NOMO-1 treated with dmso at 0.1 percent for 144 hours (cell line): Measurements from ENCODE around the gene IL4R.

ENCODE experiments used
- DNase-seq: peaks from one replicate; lab custom pipeline; 2025; ENCODE audit not compliant: unreplicated experiment; lab: John Stamatoyannopoulos, UW

The IL4R gene

GRCh38 chr16:27353853-27354252 lies 40.1 kb downstream of the IL4R start:
- no peak for DNase-seq

DNA sequence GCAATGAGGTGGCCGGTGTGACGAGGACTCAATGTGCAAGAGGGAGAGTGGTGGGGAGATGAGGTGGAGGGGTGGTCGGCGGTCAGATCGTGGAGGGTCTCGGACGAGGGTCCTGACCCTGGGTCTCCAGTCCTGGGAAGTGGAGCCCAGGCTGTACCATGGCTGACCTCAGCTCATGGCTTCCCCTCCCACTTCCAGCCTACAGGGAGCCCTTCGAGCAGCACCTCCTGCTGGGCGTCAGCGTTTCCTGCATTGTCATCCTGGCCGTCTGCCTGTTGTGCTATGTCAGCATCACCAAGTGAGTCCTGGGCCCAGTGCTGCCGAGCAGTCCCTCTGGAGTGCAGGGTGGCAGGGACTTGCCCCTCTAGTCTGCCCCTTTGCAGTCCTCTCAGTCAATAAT lies 41.8 kb downstream of the IL4R start:
- no peak for DNase-seq

GRCh38 chr16:27356794-27357193 lies 43.0 kb downstream of the IL4R start:
- DNase-seq: no peak

GRCh38 chr16:27359051-27359450 lies 45.3 kb downstream of the IL4R start:
- no peak for DNase-seq

- DNase-seq: no peak
Observed at GRCh38 chr16:27359615-27360014, 45.8 kb downstream of the IL4R start.

DNA sequence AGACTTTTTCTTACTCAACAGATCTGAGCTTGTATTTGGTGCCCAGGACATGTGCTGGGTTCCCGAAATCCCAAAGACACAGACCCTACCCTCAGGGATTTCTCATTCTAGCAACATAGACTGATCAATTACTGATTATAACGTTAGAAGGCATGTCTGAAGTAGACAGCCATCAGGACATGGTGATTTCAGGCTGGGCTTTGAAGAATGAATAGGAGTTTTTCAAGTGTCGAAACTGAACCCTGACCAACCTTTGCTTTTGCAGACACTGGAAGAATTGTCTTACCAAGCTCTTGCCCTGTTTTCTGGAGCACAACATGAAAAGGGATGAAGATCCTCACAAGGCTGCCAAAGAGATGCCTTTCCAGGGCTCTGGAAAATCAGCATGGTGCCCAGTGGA lies 48.2 kb downstream of the IL4R start:
- no peak for DNase-seq

DNA sequence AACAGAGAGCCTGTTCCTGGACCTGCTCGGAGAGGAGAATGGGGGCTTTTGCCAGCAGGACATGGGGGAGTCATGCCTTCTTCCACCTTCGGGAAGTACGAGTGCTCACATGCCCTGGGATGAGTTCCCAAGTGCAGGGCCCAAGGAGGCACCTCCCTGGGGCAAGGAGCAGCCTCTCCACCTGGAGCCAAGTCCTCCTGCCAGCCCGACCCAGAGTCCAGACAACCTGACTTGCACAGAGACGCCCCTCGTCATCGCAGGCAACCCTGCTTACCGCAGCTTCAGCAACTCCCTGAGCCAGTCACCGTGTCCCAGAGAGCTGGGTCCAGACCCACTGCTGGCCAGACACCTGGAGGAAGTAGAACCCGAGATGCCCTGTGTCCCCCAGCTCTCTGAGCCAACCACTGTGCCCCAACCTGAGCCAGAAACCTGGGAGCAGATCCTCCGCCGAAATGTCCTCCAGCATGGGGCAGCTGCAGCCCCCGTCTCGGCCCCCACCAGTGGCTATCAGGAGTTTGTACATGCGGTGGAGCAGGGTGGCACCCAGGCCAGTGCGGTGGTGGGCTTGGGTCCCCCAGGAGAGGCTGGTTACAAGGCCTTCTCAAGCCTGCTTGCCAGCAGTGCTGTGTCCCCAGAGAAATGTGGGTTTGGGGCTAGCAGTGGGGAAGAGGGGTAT lies 48.9 kb downstream of the IL4R start:
- no peak for DNase-seq

GRCh38 chr16:27363246-27363632 lies 49.5 kb downstream of the IL4R start:
- no peak for DNase-seq

GRCh38 chr16:27363797-27364196 lies 50.0 kb downstream of the IL4R start:
- DNase-seq: no peak

DNA sequence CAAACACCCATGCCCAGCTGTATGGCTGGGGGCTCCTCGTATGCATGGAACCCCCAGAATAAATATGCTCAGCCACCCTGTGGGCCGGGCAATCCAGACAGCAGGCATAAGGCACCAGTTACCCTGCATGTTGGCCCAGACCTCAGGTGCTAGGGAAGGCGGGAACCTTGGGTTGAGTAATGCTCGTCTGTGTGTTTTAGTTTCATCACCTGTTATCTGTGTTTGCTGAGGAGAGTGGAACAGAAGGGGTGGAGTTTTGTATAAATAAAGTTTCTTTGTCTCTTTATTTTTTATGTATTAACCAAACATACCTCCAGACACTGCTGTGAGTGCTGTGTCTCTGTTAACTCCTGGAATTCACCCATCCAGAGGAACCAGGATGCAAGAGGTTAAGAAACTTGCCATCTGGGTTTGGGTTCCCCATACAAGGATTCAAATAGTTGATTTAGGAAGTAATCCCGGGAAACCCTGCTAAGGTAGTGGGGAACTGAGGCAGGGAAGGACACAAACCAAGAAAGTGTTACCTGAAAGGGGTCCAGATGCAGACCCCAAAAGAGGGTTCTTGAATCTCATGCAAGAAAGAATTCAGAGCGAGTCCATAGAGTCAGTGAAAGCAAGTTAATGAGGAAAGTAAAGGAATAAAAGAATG lies 50.8 kb downstream of the IL4R start:
- DNase-seq: no peak

DNA sequence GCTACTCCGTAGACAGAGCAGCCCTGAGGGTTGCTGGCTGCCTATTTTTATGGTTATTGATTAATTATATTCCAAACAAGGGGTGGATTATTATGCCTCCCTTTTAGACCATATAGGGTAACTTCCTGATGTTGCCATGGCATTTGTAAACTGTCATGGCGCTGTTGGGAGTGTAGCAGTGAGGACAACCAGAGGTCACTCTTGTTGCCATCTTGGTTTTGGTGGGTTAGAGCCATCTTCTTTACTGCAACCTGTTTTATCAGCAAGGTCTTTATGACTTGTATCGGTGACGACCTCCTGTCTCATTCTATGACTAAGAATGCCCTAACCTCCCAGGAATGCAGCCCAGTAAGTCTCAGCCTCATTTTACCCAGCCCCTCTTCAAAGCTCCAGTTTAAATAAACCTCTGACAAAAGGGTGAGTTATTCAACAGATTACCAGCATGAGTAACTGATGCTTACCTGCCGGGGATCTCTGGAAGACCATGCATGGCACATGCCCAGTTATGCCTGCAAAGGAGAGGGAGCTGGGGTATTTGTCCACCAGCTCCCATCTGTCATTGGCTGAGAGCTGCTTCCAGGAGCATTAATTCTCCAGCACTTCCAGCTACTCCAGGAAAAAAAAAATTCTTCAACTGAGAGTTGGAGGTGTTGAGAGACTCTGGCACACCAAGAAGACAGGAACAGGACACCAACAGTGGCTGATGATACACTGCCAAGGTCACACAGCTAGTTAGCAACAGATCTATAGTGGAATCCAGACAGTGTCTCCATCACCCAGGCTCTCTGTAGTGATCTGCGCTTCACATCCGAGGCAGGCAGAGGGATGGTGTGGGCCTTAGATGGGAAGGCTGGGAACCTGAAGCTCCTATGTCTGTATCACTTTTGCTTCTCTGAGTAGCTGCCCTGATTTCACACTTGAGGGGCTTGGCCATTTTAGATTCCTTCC lies 51.6 kb downstream of the IL4R start:
- DNase-seq: no peak

DNA sequence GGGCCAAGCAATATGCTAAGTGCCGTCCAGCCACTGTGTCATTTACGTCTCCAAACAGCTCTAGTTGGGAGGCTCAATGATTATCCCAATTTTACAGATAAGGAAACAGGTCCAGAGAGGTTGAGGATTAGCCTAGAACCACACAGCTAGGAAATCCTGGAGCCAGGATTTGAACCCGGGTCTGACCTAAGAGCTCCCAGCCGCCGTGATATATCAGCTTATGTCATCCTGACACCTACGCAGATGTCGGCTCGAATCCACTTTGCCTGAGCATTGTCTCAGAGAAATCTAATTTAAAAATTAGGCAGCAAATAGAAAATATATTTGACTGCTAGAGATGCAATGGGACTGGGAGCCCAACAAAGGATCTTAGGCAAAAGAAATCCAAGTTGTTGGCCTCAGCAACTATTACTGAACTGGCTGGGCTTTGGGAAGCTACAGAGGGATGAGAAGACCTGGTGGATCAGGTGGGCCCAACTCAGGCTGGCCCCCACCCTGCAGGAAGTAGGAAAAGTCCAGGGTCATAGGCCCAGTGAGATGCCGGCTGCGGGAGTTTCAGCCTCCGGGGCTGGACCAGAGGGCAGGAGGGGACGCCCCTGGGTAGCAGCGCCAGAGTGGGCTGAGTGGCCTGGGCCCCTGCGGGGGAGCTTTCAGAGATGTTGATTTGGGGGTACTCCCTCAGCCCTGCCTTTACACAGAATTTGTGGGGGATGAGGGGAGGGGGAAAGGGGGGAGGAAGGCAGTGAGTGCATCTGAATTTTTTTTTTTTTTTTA lies 53.1 kb downstream of the IL4R start:
- no peak for DNase-seq

DNA sequence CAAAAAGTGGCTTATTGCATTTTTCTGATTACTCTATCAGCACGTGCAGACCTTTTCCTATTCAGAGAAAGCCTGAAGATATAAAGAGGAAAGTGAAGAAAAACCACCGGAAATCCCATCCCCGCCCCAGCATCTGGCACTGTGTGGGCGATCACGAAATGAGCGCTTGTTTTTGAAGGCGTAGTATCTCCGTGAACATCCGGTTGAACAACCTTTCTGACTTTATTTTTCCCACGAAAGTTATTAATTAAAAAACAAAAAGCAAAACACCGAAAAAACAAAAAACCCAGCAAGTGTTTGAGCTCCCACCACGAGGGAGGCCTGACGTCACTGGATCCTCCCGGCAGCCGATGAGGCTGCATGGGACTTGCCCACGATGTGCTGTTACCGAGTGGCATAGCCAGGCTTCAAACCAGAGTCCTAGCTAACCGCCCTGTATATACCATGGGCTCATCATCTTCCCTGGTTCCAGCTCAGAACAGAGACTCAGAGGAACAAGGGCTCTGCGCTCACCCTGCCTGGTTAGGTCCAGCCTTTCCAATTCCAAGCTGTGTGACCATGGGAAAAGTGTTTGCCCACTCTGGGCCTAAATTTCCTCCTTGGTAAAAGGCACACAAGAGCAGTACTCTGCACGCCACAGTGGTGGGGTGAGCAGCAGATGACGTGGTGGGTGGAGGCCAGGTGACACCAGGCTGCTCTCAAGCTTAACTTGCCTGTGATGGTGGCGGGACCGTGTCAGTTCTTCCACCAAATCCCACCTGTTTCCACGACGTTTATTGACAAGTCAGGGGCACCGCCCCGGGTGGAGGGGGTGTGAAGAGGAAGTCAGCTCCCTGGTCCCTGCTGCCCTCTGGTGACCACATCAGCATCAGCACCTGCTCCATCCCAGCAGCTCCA lies 53.9 kb downstream of the IL4R start:
- peak; percentile 42 for DNase-seq

DNA sequence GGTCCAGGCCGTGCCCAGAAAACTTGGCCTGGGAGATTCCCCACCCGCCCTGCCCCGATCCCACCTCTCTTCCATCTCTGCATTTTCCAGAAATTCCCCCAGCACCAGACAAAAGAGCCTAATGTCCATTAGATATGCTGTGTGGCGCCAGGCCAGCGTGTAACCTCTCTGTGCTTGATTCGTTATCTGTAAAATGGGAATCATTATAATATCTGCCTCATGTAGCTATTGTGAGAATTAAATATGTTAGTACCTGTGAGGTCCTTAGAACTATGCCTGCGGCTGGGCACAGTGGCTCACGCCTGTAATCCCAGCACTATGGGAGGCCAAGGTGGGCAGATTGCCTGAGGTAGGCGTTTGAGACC lies 54.6 kb downstream of the IL4R start:
- no peak for DNase-seq

DNA sequence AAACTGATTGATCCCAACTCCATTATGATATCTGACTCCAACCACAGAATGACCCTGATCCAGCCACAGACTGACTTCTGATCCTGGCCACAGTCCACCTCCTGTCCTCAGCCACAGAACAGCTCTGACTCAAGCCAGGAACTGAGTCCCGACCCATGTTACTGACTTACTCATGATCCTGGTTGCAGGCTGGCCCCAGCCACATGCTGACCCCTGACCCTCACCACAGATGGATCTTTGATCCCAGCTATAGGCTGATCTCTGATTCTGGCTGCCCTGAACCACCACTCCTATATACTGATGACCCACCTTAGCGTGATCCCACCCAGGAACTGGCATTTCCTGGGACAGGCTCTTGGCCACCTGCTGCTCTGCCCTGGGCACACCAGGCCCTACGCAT lies 56.0 kb downstream of the IL4R start:
- DNase-seq: no peak

DNA sequence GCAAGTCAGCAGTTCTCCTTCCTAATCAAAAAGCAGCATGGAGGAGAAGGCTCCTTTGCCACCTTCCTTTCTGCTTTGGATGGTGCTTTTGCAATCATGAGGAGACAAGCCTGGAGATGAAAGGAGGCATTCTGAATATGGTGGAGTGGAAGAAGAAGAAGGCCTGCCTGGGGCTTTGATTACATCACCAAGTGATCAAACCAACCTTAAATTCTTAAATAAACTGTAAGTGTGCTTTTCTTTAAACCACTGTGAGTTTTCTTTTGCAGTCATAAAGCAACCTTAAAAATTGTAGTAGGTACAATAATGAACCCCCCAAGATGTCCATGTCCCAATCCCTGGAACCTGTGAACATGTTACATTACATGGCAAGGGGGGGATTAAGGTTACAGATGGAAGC lies 56.5 kb downstream of the IL4R start:
- no peak for DNase-seq

DNA sequence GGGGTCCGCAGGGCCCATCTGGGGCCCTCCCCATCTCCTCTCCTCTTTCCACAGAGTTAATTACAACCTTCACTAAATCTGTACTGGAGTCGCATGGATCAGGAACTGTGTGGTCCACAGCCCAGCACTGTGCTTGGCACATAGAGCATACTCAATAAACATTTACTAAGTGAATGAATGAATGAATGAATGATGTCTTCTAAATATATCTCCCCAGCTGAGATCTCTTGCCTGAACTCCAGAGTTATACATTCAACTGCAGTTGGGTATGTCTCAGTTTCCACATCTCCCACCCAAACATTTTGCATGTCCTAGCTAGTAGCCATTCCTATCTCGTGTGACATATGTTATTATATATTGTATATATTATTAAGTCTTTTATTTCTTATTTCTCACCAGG lies 59.5 kb downstream of the IL4R start:
- no peak for DNase-seq

DNA sequence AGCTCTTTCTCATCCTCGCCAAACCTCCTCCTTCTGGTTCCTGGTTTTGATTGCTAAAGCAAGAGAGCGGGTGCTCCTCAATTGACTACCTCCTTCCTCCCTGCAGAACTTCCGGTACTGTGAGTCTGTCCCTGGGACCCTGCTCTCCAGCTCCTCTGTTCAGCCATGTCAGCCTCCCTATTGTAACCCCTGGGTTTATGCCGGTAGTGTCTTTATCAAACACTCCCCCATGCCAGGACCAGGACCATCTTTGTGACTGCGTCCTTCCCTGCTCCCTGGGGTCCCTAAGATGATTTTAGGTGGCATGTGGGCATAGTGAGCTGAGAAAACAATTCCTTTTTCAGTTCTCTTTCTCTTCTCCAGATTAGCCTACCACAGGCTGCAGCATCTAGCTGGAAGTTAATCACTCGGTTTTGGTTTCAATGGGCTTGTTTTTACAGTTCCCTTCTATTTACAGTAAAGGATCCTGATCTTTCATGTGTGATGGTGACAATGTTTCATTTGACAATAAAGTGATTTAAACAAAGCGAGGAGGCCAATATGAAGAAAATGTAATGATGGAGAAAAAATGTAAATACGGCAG lies 60.5 kb downstream of the IL4R start:
- peak; percentile 39 for DNase-seq

DNA sequence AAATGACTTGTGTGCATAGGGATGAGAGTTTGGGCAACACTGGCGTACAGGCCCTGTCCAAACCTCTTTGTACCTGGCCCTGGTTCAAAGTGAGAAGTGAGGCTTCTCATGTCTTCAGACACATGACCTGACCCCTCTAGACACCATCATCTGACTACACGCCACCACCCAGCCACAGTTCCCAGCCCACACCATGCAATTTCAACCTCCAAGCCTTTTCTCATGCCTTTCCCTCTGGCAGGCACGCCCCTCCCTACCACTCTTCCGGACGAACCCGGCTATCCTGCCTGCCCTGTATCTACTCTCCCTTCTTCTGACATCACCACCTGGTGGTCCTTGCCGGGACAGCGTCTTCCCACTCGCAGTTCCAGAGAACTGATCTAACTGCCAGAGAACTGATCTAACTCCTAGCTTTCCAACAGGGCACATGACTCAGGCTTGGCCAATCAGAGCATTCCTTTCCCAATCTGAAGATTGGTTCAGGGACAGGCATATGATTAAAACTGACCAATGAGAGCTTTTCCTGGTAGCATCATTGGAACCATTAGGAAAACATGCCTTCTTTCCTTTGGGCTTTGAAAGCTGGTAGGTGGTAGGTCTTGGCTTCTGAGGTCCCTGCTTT lies 61.1 kb downstream of the IL4R start:
- DNase-seq: peak; percentile 38
